ENCODE measurements around the gene LAMC2. TPM values are rescaled to one million over a fixed set of nuclear protein-coding genes. Genes with fewer than 3 reads are reported as not detected.

Gene LAMC2
- total RNA-seq (2013; cell fraction: nucleolus; rRNA removed), result 0.33 and 0.44 TPM in 2 replicates
- 0.85 and 0.98 TPM in 2 replicates for total RNA-seq (2014; rRNA removed)
- 1.1 and 1.2 TPM in 2 replicates for total RNA-seq (2014; rRNA removed; fragmentation: Illumina TruSeq; extraction: Trizol)
- total RNA-seq (2021), result 1.1 and 1.5 TPM in 2 replicates
- polyA plus RNA-seq (2011; ENCODE audit: low read depth), result 0.08 TPM
- 0.17 and 0.27 TPM in 2 replicates for polyA plus RNA-seq (2011; rRNA removed)
- 0.06 and 0.10 TPM in 2 replicates for polyA plus RNA-seq (2011; cell fraction: cytosol; rRNA removed)
- 0.06 and 0.10 TPM in 2 replicates for polyA plus RNA-seq (2011; cell fraction: nucleus; rRNA removed)
- polyA plus RNA-seq (2012), result 0.13 and 0.14 TPM in 2 replicates
- polyA plus RNA-seq (2014; fragmentation: Illumina TruSeq; extraction: Trizol), result 0.78 and 0.93 TPM in 2 replicates
- under 1 TPM; 0.77 to 0.93 TPM for polyA plus RNA-seq (2014; fragmentation: Nextera tagmentation; extraction: Ambion mirVana)
- 0.74 and 0.92 TPM in 2 replicates for polyA plus RNA-seq (2014; rRNA removed)
- 1 to 10 TPM in 1 of 2 experiments, under 1 TPM in 1; 0.82 to 1.1 TPM for polyA plus RNA-seq (2016; fragmentation: Nextera tagmentation; extraction: Ambion mirVana)
- polyA minus RNA-seq (2011; rRNA and poly(A)+ RNA removed), result 0.21 and 0.29 TPM in 2 replicates
- polyA minus RNA-seq (2011; cell fraction: cytosol; rRNA and poly(A)+ RNA removed), result 0.27 TPM in 1 of 2 replicates, not detected in the other
- under 0.01 and 0.10 TPM in 2 replicates for polyA minus RNA-seq (2011; cell fraction: nucleus; rRNA and poly(A)+ RNA removed)
- percentile 19 among the genes with signal in this experiment for Bru-seq, nascent RNA
- BruChase-seq, experiment 1, labeled RNA remaining after a 6-hour chase, result percentile 15 among the genes with signal in this experiment
- BruChase-seq, experiment 2, labeled RNA remaining after a 2-hour chase, result percentile 14 among the genes with signal in this experiment
- long read RNA-seq, experiment 1, result 0 reads
- long read RNA-seq, experiment 2, result 0 reads

- H3K36me3 ChIP-seq (ENCODE audit: control insufficient read depth in 2 of 2, insufficient read depth in 2 of 2, low read length in 1 of 2), result no peaks in the 10 kb centered on the region
- H3K4me1 ChIP-seq (ENCODE audit: control insufficient read depth, insufficient read depth, low read length), result peaks cover 1% of the 10 kb centered on the region; the same call in 1 of the 2 replicates
- no peaks in the 10 kb centered on the region for H3K27me3 ChIP-seq (replicated peaks in 1 of 2; ENCODE audit: control insufficient read depth in 2 of 2, insufficient read depth in 2 of 2, low read length in 1 of 2)
- no peak within 1 kb of the TSS for H3K9ac ChIP-seq (ENCODE audit: control insufficient read depth, insufficient read depth, low read length)
- TF ChIP-seq ETV6 (conservative IDR thresholded peaks at IDR 0.05 in 1 of 2, IDR thresholded peaks at IDR 0.05 in 1 of 2; ENCODE audit: borderline replicate concordance in 1 of 2, low read depth in 1 of 2) (no peak), PRDM15 (CRISPR knock-in tag; IDR thresholded peaks at IDR 0.05) (no peak), TBL1XR1 (IDR thresholded peaks at IDR 0.05; ENCODE audit: low read depth, low read length) (no peak), MLLT1 (IDR thresholded peaks at IDR 0.05) (0 out of 2 replicates have a peak, but pooled peaks have one; percentile 28)
- no peaks in the 10 kb centered on the region for H3K79me2 ChIP-seq (ENCODE audit: control insufficient read depth, insufficient read depth, low read length)
- intact Hi-C loops (cut with micrococcal nuclease; ENCODE audit: unreplicated experiment), result no loop called here
- SMC1A ChIA-PET (ENCODE audit: uncharacterized antibody, unreplicated experiment), result no interaction called here
- DNase-seq (ENCODE audit: low read depth, low spot score) (no peak), FAIRE-seq (no peak), ATAC-seq (peak; percentile 31; the same call in 2 of the 3 replicates)
- no TSS peak for BruUV-seq (replicated peaks)
- CTCF ChIA-PET, result interaction anchor here (1.7 to 2.0 kb wide), 2 partner anchors 10 to 42 kb away, joined by 5 to 10 read pairs; no protein-coding TSS in a partner anchor
- peak within 1 kb of the TSS; percentile 26; the same call in 1 of the 2 replicates for H3K4me2 ChIP-seq (ENCODE audit: control insufficient read depth, insufficient read depth)
- no peak within 1 kb of the TSS for H3K4me3 ChIP-seq
- in situ Hi-C loops (cut with MboI), result no loop called here
- H2AFZ ChIP-seq (ENCODE audit: control insufficient read depth, low read depth, low read length), result peak within 1 kb of the TSS; percentile 71
- H4K20me1 ChIP-seq (ENCODE audit: control insufficient read depth, insufficient read depth), result no peaks in the 10 kb centered on the region
- WGBS (ENCODE audit: insufficient coverage, insufficient replicate concordance, low lambda C conversion rate, missing lambda C conversion rate), result 63% methylated on average over 30 of the region's 30 CpGs
- H3K9me3 ChIP-seq (replicated peaks; ENCODE audit: control insufficient read depth, insufficient read depth, low read length), result no peaks in the 10 kb centered on the region; the same call in 2 of the 3 replicates
- no peak within 1 kb of the TSS for H3K27ac ChIP-seq (ENCODE audit: control insufficient read depth, insufficient read depth)
- POLR2A ChIA-PET, result interaction anchor here (0.9 kb wide), 1 partner anchor 74 kb away, joined by 3 read pairs; no protein-coding TSS in a partner anchor
- RAD21 ChIA-PET (ENCODE audit: unreplicated experiment), result interaction anchor here (1.6 kb wide), 1 partner anchor 9 kb away, joined by 5 read pairs; no protein-coding TSS in a partner anchor
These were observed at the start of gene LAMC2 for GRCh38 chr1:183185941-183186490. TSS of gene LAMC2 (plus strand) at chr1:183186264. CDS start at chr1:183186353, 89 bp downstream.
